GM10847 (cell line): ENCODE results near the gene ZBTB44.

Source experiments
- POLR2A ChIP-seq: IDR thresholded peaks from 2 replicates; pipeline ENCODE4 v1.6.1; 2011; ENCODE audit not compliant: insufficient read length; ENCODE audit errors: extremely low read depth

The ZBTB44 gene

GRCh38 chr11:130278151-130278550, 36.6 kb downstream of the ZBTB44 start:
- TF ChIP-seq POLR2A: no peak

- TF ChIP-seq POLR2A: no peak
Measured at GRCh38 chr11:130272336-130272735, 42.4 kb downstream of the ZBTB44 start.

GRCh38 chr11:130269326-130269943, 45.3 kb downstream of the ZBTB44 start:
- no peak for TF ChIP-seq POLR2A

GRCh38 chr11:130263351-130263750, 51.4 kb downstream of the ZBTB44 start:
- TF ChIP-seq POLR2A: no peak

DNA sequence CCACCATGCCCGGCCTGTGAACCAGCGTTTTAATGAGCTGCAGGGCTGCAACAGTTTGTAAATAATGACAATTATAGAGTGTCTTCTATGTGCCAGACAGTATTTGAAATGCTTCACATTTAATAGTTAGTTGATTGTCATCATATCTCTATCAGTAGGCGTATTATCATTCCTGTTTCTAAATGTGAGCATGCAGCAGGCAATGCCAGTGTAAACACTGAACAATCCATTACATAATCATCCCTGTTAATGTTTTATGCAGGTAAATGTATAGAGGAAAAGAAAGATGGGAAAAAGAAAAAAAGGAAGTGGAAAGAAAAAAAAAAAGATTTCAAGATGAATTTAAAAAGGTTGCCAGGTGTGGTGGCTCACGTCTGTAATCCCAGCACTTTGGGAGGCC, 52.3 kb downstream of the ZBTB44 start:
- no peak for TF ChIP-seq POLR2A

GRCh38 chr11:130261571-130261970, 53.1 kb downstream of the ZBTB44 start:
- TF ChIP-seq POLR2A: no peak

- no peak for TF ChIP-seq POLR2A
Measured at GRCh38 chr11:130260742-130261141, 54.0 kb downstream of the ZBTB44 start.

- TF ChIP-seq POLR2A: no peak
Measured at GRCh38 chr11:130260080-130260627, 54.6 kb downstream of the ZBTB44 start.

GRCh38 chr11:130249371-130249770, 65.3 kb downstream of the ZBTB44 start:
- TF ChIP-seq POLR2A: no peak

DNA sequence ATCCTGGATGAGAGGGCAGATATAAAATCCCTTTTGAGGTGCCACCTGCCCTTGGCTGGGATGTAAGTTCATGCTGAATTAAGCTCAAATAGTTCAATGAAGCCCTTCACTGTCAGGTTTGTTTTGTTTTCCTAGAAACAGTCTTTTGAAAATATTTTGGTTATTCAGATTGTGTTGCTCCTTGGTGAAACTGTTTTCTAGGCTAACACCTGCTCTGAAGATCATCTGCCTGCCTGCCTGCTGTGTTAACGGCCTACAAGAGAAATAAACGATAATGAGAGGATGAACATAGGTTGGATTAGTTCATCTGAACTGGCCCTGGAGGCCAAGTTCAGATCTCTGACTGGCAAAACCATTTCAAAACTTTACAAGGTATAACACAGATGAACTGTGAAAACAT, 67.4 kb downstream of the ZBTB44 start:
- TF ChIP-seq POLR2A: no peak

DNA sequence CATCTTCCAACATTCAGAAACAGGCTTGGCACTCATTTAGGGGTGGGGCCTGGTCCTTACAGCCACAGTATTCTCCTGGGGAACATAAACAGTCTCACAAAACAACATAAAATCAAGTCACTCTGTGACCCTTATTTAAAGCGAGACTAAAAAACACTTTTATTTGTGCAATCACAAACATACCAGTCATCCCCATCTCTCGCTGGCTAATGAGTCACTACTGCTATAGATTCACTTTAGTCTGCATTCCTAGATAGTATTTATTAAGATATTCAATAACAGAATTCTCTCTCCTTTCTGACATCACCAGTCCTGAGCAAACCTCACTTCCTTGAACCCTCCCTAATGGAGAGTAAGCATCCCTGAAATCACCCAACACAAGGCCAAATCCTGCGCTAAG, 68.0 kb downstream of the ZBTB44 start:
- no peak for TF ChIP-seq POLR2A

GRCh38 chr11:130246270-130246669, 68.4 kb downstream of the ZBTB44 start:
- TF ChIP-seq POLR2A: no peak

DNA sequence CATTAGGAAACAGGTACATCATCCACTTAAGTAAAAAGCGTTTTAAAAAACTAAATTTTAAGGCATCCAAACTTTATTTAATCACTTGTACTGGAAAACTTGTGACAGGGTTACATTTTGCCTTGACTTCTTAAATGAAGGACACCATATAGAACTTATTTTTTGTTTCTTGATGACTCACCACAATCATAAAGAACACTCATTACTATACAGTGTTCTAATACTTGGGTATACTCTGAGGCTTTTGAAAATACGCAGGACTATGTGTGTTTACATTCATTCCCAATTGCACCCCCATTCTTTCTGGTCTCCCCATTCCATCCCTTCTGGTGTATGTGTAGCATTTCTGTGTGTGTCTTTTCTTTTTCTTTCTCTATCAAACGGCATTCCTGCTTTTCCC, 69.9 kb downstream of the ZBTB44 start:
- TF ChIP-seq POLR2A: no peak

- no peak for TF ChIP-seq POLR2A
Measured at GRCh38 chr11:130243816-130244215, 70.9 kb downstream of the ZBTB44 start.

DNA sequence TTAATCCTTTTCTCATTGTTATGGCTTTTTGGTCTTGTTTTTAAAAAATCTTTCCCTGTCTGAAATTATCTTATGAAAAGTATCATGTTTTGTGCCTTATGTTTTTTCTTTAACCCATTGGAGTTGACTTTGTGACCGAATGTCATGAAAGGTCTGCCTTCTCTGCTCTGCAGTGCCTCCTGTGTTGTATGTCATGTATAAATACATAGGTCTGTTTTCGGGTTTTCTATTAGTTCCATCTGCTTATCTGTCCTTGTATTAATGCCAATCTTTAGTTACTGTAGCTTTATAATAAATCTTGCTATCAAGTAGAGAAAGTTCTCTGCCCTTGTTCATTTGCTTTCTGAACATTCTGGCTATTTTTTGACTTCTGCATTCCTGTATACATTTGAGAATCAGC, 73.0 kb downstream of the ZBTB44 start:
- TF ChIP-seq POLR2A: no peak

DNA sequence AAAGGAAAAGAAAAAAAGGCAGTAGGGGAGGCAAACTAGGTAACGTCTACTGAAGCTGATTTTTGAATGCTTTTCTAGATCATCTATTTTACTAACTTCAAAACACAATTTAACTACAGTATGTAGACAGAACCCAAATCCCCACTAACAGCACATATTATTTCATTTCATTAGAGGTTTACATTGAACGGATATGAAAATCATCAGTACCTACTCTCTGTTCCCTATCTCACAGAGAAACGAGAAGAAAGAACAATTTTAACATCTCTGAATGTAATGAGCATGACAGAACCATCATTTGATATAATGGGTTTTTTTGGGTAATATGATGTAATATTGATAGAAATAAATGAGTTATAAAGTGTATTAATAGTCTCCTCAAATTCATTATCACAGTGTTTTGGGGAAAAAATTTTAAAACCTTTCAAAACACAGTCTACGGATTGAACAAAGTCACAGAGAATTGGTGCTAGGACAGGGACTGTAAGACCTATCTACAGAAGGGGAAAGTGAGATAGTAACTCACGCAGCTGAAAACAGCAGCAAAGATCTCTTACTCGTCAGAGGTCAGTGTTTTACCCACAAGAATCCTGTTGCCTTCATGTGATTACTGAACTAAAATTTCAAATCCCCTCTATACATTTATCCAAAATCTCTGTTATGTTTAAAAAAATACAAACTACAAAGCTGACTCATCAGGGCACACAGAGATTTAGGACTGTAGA, 77.3 kb downstream of the ZBTB44 start:
- no peak for TF ChIP-seq POLR2A

DNA sequence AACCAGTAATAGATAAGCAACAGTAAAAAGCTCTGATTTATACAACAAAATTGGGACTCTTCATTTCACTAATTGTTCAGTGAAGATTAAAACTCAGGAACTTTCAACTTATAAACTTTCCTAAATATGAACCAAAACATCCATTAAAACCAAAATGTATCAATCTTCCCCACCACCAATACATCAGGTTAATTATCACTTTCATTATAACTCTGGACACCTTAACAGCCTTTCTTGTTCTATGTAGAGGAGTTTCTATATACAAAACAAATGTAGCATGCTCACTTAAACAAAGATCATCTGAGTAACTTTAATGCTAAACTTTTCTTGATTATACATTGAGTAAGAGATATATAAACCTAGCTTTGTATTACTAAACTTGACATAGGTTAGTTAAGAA, 80.4 kb downstream of the ZBTB44 start:
- no peak for TF ChIP-seq POLR2A
